ENCODE data around the gene ITPR3.

ITPR3 gene

DNA sequence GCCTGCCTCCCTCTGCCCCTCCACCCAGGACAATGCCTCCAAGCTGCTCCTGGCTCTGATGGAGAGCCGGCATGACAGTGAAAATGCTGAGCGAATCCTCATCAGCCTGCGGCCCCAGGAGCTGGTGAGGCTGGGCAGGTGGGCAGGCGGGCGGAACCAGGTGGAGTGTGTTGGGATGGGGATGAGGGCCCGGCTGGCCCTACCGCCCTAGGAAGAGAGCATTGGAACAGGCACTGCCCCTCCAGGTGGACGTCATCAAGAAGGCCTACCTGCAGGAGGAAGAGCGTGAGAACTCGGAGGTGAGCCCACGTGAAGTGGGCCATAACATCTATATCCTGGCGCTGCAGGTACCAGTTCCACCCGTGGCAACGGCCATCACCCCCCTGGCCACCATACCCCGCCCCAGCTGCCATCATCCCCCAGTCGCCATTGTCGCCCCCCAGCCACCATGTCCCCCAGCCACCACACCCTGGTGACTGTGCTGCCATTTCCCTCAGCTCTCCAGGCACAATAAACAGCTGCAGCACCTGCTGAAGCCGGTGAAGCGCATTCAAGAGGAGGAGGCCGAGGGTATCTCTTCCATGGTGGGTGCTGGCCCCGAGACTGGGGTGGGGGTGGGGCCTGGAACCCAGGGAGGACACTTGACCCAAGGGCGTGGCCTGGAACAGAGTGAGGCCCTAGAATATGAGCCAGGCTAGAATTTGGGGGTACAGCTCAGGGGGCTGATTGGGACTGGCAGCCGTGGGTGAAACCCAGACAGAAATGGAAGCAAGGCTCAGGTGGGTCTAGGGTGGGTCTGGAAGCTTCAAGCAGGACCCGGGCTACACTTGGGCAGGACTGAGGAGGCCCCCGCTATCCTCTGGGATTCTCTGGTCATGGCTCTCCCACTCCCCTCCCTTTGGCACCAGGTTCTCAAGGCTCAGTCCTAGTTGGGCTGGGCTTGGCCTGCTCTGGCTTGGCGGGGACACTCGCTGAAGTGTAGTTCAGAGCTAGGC lies 66.2 kb downstream of the ITPR3 start:
- DNase-seq (ENCODE audit: low read depth), result no peak

DNA sequence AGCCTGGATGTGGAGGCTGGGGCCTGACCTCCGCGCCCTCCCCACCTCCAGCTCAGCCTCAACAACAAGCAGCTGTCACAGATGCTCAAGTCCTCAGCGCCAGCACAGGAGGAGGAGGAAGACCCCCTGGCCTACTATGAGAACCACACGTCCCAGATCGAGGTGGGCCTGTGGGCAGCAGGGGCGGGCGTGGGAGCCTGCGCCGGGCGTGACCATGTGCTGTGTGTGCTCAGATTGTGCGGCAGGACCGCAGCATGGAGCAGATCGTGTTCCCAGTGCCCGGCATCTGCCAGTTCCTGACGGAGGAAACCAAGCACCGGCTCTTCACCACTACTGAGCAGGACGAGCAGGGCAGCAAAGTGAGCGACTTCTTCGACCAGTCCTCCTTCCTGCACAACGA lies 66.9 kb downstream of the ITPR3 start:
- no peak for DNase-seq (ENCODE audit: low read depth)

DNA sequence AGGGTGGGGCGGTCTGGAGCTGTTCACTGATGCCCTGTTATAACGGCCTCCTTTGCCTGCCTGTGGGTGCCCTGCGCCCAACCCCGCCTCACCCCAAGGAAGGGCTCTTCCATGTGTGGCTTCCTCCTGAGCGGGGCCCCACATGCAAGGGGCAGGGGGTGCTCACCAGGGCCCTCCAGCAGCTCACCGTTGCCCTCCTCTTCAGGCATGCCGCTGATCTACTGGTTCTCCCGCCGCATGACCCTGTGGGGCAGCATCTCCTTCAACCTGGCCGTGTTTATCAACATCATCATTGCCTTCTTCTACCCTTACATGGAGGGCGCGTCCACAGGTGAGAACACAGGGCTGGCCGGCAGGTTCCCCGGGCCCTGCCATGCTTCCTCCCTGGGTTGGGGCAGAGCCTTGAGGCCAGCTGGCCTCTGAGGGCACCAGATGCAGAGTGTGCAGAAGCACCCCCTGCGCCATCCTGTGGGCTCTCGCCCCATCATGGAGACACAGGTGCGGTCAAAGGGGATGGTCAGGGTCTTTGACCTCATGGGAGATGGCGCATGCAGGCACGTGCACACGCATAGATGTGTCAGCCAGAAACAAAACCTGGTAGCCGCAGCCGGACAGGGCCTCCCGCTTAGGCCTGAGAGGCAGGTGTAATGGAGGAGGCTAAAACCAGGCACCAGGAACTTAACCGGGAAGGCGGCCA lies 67.5 kb downstream of the ITPR3 start:
- DNase-seq (ENCODE audit: low read depth), result no peak

DNA sequence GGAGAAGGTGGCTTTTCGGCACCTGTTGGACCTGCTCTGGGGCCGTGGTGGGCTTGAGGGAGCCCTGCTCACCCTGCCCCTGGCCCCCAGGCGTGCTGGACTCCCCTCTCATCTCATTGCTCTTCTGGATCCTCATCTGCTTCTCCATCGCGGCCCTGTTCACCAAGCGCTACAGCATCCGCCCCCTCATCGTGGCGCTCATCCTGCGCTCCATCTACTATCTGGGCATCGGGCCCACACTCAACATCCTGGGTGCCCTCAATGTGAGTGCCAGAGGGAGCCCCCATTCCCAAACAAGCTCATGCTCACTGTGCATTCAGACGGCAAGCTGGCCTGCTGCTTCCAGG lies 68.0 kb downstream of the ITPR3 start:
- DNase-seq (ENCODE audit: low read depth), result no peak

DNA sequence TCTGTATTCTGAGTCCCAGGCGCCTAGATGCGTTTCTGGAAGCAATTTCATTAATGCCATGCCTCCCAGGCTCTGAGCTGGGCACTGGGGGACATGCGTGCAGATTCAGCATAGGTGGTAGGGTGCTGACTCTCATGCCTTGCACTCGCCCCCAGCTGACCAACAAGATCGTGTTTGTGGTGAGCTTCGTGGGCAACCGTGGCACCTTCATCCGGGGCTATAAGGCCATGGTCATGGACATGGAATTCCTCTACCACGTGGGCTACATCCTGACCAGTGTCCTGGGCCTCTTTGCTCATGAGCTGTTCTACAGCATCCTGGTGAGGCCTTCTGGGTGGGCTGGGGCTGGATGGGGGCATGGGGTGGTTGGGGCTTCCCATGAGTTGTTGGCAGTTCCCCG lies 68.8 kb downstream of the ITPR3 start:
- DNase-seq (ENCODE audit: low read depth), result no peak

DNA sequence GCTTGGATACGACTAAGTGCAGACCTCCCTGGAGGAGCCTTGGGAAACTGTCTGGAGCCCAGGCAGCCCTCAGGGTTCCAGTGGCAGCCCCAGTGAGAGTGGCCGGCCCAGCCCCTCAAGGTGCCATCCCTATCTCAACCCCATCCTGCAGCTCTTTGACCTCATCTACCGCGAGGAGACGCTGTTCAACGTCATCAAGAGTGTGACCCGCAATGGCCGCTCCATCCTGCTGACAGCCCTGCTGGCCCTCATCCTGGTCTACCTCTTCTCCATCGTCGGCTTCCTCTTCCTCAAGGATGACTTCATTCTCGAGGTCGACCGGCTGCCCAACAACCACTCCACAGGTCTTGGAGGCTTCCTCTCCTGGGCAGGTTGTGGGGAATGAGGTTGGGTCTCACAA lies 69.6 kb downstream of the ITPR3 start:
- no peak for DNase-seq (ENCODE audit: low read depth)

DNA sequence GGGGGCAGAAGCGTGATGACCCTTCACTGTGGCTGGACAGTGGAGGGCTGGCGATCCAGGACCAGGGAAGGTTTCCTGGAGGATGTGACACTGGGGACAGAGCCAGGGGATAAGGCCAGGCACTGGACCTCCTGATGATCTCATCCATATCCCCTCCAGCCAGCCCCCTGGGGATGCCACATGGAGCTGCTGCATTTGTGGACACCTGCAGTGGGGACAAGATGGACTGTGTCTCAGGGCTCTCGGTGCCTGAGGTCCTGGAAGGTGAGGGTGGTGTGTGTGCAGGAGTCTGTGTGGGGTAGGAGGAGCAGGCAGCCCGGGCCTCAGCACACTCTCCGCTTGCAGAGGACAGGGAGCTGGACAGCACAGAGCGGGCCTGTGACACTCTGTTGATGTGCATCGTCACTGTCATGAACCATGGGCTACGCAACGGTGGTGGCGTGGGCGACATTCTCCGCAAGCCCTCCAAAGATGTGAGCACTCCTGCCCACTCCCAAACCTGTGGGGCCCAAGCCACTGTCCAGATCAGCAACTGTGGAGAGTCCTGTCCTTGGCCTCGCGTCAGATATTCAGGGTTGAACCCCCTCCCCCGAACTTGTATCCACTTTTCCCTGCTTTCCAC lies 70.4 kb downstream of the ITPR3 start:
- DNase-seq (ENCODE audit: low read depth), result no peak

DNA sequence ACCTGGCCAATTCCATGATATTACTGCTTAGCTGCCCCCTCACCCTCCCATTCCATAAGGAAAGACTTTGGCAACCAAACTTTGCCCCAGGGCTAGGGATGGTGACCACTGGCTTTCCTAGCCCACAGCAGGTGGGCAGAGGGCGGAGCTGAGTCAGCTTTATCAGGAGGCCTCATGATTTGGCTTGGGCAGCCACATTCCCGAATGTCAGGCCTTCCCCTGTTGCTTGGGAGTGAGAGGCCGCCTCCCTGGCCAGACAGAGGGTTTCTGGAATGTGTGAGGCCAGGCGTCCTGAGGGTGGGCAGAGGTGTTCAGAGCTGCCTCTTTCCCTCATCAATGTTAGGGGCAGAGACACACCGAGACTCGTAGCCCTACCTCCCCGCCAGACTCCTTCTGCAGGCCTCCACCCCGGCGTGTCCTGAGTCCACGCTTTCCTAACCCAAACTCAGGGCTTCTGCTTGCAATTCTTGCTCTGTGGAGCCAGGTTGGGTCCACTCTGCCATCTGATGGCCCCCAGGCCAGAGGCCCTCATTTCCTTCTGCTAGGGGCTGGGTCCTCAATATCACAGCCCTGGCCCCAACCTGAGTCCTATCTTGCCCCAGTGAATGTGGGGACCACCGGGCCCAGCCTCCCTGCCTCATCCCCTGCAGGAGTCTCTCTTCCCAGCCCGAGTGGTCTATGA lies 71.1 kb downstream of the ITPR3 start:
- no peak for DNase-seq (ENCODE audit: low read depth)

DNA sequence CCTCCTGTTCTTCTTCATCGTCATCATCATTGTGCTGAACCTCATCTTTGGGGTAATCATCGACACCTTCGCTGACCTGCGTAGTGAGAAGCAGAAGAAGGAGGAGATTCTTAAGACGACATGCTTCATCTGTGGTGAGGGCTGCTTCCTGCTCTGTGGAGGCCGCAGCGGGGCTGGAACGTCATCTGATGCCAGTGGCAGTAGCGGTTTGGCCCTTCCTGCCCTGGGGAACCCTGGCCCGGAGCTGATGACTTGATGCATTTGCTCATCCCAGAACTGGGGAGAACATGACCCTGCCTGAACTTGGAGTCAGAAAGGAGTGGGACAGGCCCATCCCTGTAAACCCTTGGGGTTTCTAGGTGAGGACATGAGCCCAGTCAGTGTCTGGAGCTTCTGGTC lies 71.6 kb downstream of the ITPR3 start:
- peak; percentile 20 for DNase-seq (ENCODE audit: low read depth)

DNA sequence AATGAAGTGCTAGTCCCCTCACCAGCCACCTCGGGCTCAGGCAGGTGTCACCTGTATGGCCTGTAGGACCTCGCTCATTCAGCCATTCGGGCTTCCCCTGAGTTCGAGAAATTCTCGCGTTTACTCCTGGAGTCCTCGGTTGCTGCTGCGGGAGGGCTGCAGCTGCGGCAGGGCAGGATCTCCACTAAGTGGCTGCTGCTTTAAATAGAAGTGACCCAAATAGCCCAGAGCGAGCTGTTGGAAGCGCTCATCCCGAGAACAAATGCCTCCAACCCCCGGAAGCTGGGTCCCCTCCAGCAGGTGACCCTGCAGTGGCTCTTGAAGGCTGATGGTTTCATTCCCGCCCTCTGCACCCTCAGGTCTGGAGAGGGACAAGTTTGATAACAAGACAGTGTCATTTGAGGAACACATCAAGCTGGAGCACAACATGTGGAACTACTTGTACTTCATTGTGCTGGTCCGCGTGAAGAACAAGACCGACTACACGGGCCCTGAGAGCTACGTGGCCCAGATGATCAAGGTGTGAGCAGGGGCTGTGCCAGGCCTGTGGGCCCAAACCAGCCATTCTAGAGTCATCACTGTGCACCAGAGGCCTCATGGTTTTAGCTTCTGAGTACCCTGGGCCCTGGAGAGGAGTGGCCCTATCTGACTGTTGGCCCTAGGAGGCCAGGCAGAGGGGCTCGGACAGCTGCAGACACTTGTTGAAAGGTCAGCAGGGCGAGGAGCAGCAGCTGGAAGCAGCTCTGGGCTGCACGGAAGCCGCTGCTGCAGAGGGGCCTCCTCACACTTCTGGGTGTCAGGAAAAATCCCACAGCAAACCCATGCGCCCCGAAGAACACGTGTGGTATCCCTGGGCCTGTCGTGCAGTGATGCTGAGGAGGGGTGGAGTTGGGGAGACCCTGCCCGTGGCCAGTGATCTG lies 72.3 kb downstream of the ITPR3 start:
- no peak for DNase-seq (ENCODE audit: low read depth)

DNA sequence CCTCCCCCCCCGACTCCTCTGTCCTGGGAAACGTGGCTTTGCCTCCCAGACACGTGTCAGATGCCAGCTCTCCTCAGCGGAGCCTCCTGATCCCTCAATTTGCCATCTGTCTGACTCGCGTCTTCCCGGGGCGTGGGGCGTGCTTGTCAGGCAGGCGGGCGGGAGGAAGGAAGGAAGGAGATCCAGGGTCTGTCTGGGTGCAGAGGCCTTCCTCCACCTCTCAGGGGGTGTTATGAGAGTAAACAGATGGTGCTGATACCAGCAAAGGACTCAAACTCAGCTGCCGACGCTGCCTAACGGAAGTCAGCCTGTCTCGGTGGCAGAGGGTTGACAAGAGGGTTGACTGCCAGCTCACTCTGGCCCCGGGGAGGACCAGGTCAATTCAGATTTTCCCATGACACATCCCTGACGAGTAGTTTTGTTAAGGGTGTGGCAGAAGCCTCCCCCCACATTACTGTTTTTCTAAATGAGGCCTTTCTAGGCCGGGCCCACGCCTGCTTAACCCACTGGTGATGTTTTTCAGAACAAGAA lies 73.3 kb downstream of the ITPR3 start:
- peak; percentile 74 for DNase-seq (ENCODE audit: low read depth)

DNA sequence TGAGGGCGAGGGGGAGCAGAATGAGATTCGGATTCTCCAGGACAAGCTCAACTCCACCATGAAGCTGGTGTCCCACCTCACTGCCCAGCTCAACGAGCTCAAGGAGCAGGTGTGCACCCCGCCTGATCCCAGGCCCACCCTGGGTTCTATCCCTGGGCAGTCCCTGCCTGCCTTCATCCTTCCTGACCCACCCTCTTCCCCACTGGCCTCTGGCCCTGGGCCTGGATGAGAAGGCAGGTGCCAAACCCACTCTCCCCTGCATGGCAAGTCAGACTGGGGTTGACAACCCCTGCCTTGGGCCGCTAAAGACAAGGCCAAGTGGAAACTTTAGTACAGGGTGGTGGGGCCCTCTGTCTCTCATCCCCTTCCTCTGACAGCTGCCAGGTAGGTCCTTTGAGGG lies 73.9 kb downstream of the ITPR3 start:
- DNase-seq (ENCODE audit: low read depth), result no peak

DNA sequence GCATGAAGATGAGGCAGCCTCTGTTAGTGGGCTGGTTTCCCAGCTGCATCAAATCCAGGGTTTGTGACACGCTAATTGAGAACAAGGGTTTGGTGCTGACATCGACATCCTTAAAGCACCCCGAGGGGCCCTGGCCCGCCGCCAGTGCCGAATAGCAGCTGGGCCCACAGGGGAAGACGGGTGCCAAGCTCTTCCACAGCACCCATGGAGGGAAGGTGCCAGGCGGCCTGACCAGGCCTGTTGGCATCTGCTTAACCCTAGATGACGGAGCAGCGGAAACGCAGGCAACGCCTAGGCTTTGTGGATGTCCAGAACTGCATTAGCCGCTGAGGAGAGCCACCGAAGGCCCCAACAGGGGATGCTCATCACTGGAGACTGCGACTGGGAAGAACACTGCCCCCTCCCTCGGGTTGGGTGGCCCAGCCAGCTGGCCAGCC lies 74.3 kb downstream of the ITPR3 start:
- no peak for DNase-seq (ENCODE audit: low read depth)

DNA sequence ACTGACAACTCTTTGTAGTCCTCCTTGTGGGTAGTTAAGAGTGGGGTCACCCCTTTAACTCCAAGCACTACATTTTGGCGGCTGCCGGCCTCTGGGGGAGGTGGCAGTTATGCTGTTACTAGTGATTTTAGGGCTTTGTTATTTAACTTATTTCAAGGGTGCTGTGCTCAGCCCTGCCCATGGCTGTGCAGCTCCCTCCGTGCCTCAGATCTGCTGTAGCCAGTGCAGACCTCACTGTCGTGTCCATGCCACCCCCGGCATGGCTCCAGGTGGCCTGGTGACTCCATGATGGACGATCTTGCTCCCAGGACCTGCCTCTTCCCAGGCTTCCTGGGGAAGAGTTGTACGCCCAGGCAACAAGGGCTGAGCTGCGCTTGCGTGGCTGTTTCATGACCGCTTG lies 75.0 kb downstream of the ITPR3 start:
- no peak for DNase-seq (ENCODE audit: low read depth)

DNA sequence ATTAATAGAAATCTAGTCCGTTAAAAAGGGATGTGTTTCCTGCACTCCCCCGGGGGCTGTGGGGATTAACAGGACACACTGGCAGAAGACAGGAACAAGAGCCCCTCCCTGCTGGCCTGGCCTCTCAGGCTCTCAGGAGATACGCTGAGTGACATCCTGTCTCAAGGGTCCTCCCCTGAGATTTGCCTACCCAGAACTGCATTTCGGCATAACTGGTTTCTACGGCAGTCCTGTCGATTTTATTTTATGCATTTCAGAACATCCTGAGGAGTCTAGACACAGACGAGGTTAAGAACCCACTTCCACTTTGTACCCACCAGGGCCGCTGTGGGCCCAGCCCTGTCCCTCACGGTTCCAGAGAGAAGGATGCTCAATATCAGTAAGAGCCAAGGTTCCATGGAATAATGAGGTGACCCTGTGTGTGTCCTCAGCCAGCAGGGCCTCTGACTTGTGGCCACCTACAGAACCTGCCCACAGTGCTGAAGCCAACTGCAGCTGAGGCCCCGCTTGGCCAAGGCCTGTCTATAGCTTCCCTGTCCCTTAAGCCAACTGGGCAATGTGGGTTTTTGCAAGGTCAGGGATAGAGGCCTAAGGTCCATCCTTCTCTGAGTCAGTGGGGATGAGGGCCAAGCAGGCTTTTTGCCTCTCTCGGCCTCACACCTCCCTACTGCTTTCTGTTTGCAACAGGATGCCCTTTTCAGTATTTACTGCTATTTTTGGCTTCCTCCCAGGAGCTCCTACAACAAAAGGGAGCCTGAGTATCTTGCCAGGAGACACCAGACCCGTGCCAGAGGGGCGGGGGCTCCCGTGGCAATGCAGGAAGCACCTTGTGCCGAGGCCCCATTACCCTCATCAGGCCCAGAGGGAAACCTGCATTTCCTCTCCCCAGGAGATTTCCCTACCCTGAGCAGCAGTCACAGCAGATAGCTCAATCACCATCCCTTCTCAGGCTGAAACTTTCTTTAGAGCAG lies 75.7 kb downstream of the ITPR3 start:
- DNase-seq (ENCODE audit: low read depth), result no peak

DNA sequence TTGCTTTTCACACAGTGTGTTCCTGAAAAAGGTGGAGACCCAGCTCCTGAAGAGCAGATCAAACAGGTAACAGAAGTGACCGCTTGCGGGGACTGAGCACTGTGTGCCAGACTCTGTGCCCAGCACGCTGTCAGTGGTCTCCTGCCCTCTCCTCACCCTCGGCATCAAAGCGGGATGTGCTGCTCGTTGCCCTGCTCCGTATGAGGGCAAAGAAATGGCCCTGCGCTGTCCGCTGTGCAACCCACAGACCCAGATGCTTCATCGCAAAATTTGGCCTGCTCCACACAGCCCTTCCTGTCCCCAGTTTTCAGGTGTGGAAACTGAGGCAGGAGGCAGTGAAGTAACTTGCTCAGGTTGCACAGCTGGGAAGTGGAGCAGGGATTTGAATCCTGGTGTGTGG lies 76.7 kb downstream of the ITPR3 start:
- DNase-seq (ENCODE audit: low read depth), result no peak

DNA sequence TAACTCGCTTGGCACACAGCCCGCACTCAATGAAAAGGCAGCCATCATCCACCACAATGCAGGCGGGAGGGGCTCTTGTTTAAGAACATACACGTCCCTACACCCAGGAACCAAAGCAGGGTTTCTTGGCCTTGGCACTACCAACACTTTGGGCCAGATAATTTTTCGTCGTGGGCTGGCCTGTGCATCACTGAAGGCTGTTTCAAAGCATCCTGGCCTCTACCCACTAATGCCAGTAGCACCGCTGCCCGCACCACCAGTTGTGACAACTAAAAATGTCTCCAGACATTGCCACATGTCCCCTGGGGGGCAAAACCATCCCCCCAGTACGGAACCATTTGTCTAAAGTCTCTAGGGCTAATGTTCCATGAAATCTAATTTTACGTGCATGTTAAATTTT lies 77.4 kb downstream of the ITPR3 start:
- DNase-seq (ENCODE audit: low read depth), result no peak

DNA sequence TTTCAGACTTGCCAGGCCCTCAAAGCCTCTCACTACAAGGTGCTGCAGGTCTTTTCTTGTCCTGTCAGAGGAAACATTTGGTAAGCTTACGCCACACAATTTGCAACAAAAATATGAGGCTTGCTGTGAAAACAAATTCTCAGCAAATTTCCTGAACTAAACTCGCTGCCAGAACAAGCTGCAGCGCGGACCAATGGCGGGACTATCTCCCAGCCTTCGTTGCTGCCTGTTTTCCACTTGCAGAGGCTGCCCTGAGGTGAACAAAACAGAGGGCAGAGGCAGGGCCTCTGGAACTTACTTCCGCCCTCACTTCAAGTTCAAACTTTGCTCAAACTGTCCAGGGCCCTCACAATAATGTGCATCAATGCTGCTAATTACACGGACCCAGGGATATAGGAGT lies 78.0 kb downstream of the ITPR3 start:
- no peak for DNase-seq (ENCODE audit: low read depth)

DNA sequence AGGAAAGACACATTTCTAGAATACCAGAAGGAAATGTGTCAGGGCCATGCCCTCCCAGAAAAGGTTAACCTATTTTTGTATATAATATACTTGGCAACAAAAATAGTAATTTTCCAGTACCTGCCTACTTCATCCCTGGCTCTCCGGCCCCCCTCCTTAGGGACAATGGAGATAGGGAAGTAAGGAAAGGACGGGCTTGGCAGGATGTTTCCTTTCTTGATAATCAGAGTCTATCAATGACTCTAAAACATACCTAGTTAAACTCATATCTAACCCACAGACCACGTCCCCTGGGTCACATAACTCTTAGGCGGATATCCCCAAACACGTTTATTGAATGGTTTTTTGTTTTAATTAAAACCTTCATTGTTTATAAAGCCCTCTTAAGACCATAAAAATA lies 78.6 kb downstream of the ITPR3 start:
- no peak for DNase-seq (ENCODE audit: low read depth)

Data from stimulated activated CD4-positive, alpha-beta T cell treated with anti-CD3 and anti-CD28 coated beads, Interleukin-2, amount 100 ng/mL, for 4 hours (primary cell).